Transverse colon (tissue), 4 donors: ENCODE data around the gene SERAC1. TPM values are rescaled to one million over a fixed set of nuclear protein-coding genes. Genes with fewer than 3 reads are reported as not detected.

Experiments
- DNase-seq: peaks from one replicate; pipeline ENCODE4 v3.0.0-alpha.2; 2019
- H3K27ac ChIP-seq, 4 donors: fragments of 200-600 bp; sonication (generic); 2 replicates each; pipeline ENCODE4 v1.5.1; 2016 to 2018; ENCODE audit warnings: inconsistent platforms in 4 of 4
- H3K27me3 ChIP-seq: fragments of 200-600 bp; sonication (generic); 2 replicates; pipeline ENCODE4 v1.5.1; 2017; ENCODE audit warnings: inconsistent platforms
- H3K36me3 ChIP-seq, 4 donors: fragments of 200-600 bp; sonication (generic); 2 replicates each; pipeline ENCODE4 v1.5.1; 2017 to 2019; ENCODE audit warnings: inconsistent platforms in 4 of 4
- H3K4me1 ChIP-seq, 4 donors: fragments of 200-600 bp; sonication (generic); 2 replicates each; pipeline ENCODE4 v1.5.1; 2017 to 2020; ENCODE audit warnings: inconsistent platforms in 4 of 4
- H3K4me3 ChIP-seq, 4 donors: fragments of 200-600 bp; sonication (generic); 1 replicate in 1 of 4; 2 replicates in 3 of 4; pipeline versions ENCODE4 v1.5.1 to v1.6.1; 2017 to 2019; ENCODE audit warnings: inconsistent platforms in 4 of 4
- H3K9me3 ChIP-seq, 2 donors: fragments of 200-600 bp; sonication (generic); 2 replicates each; pipeline ENCODE4 v1.5.1; 2017 to 2019; ENCODE audit warnings: inconsistent platforms in 2 of 2
- CTCF ChIP-seq, 5 experiments: fragments of 200-600 bp in 3 of 5; fragments of 450-650 bp in 2 of 5; sonication (generic) in 3 of 5; IDR thresholded peaks; 1 replicate in 2 of 5; 2 replicates in 3 of 5; pipeline ENCODE4 v1.5.1; 2016 to 2017; ENCODE audit warnings: antibody characterized with exemption in 5 of 5, inconsistent platforms in 3 of 5, mild to moderate bottlenecking in 2 of 5, moderate library complexity in 1 of 5
- EP300 ChIP-seq: sonication (generic); formaldehyde crosslinking; IDR thresholded peaks from one replicate; pipeline ENCODE4 v1.6.1; 2017; ENCODE audit warnings: antibody characterized with exemption, low read depth
- POLR2A ChIP-seq: fragments of 450-650 bp; IDR thresholded peaks from one replicate; pipeline ENCODE4 v1.6.1; 2016; ENCODE audit warnings: antibody characterized with exemption, mild to moderate bottlenecking, moderate library complexity
- POLR2AphosphoS5 ChIP-seq, 3 donors: sonication (generic); formaldehyde crosslinking; IDR thresholded peaks; one replicate each; pipeline ENCODE4 v1.6.1; 2016; ENCODE audit warnings: antibody characterized with exemption in 3 of 3
- WGBS, 2 donors: methylation state at CpG; one replicate each; pipeline ENCODE4 v1.1.5; 2018; ENCODE audit warnings: low coverage in 1 of 2; 5-methylcytosine and 5-hydroxymethylcytosine counted together
- in situ Hi-C, 4 donors: fragments of 200-750 bp; cut with MboI; loops; one replicate each; pipeline versions ENCODE4 v1.15.0 to v1.15.1; 2017; ENCODE audit warnings: low sequenced_read_pairs in 3 of 4, low pct_ligation_motif_present in 1 of 4, low pct_unique_long_range_greater_than_20kb in 1 of 4
- intact Hi-C: fragments of 100-400 bp; cut with DNase I; formaldehyde crosslinking; loops from one replicate; pipeline ENCODE4 v1.15.1; 2023; ENCODE audit warnings: low total_unique reads
- total RNA-seq, 4 donors: library from RNA; depleted of rRNA; stranded (reverse); fragments of >200 nt; gene quantifications; one replicate each; pipeline ENCODE4 v1.1.0, GENCODE V29; 2016

SERAC1 gene
- total RNA-seq, 4 donors from 2014 or later, result 9.8 to 125 (median 13.5) TPM

GRCh38 chr6:158115508-158115907 lies 52.6 kb downstream of the SERAC1 start:
- Histone ChIP-seq H3K9me3 (no peaks in the 10 kb centered on the region), H3K4me1 (no peaks in the 10 kb centered on the region), H3K4me3 (no peak overlapping the region), H3K27me3 (no peaks in the 10 kb centered on the region), H3K36me3 (no peaks in the 10 kb centered on the region), H3K27ac (no peak overlapping the region)
- intact Hi-C loops, result no loop called here
- 60 to 93% methylated on average over 1 to 6 of the region's 6 CpGs for WGBS, 2 donors
- in situ Hi-C loops, result no loop called here
- TF ChIP-seq POLR2AphosphoS5 (IDR thresholded peaks at IDR 0.05) (no peak), CTCF (IDR thresholded peaks at IDR 0.05) (no peak), POLR2A (no peak), EP300 (no peak)
- no peak for DNase-seq

GRCh38 chr6:158115102-158115501 lies 53.0 kb downstream of the SERAC1 start:
- Histone ChIP-seq H3K36me3 (no peaks in the 10 kb centered on the region), H3K4me3 (no peak overlapping the region), H3K4me1 (no peaks in the 10 kb centered on the region), H3K27ac (no peak overlapping the region), H3K27me3 (no peaks in the 10 kb centered on the region), H3K9me3 (no peaks in the 10 kb centered on the region)
- in situ Hi-C loops, result no loop called here
- 95% methylated on average over 4 of the region's 4 CpGs; no CpG with 5 or more reads in 1 of the 2 donors for WGBS, 2 donors
- no peak for TF ChIP-seq CTCF (IDR thresholded peaks at IDR 0.05)
- TF ChIP-seq POLR2AphosphoS5 (IDR thresholded peaks at IDR 0.05), result no peak
- TF ChIP-seq POLR2A, result no peak
- TF ChIP-seq EP300, result no peak
- no peak for DNase-seq
- intact Hi-C loops, result no loop called here

- H3K9me3 ChIP-seq, result no peaks in the 10 kb centered on the region
- TF ChIP-seq POLR2A (no peak), POLR2AphosphoS5 (IDR thresholded peaks at IDR 0.05) (no peak), EP300 (no peak), CTCF (IDR thresholded peaks at IDR 0.05) (no peak)
- H3K27me3 ChIP-seq, result no peaks in the 10 kb centered on the region
- no peaks in the 10 kb centered on the region for H3K4me1 ChIP-seq
- H3K27ac ChIP-seq, result no peak overlapping the region
- H3K36me3 ChIP-seq, result no peaks in the 10 kb centered on the region
- H3K4me3 ChIP-seq, result no peak overlapping the region
- in situ Hi-C loops (no loop called here), intact Hi-C loops (no loop called here)
- no peak for DNase-seq
These were observed 54.3 kb downstream of the SERAC1 start for GRCh38 chr6:158113802-158114201.

GRCh38 chr6:158111987-158112386 lies 56.1 kb downstream of the SERAC1 start:
- in situ Hi-C loops (no loop called here), intact Hi-C loops (no loop called here)
- Histone ChIP-seq H3K27me3 (no peaks in the 10 kb centered on the region), H3K4me1 (no peaks in the 10 kb centered on the region), H3K27ac (no peak overlapping the region), H3K36me3 (no peaks in the 10 kb centered on the region), H3K4me3 (no peak overlapping the region), H3K9me3 (no peaks in the 10 kb centered on the region)
- DNase-seq, result no peak
- TF ChIP-seq EP300, result no peak
- no peak for TF ChIP-seq CTCF (IDR thresholded peaks at IDR 0.05)
- no peak for TF ChIP-seq POLR2AphosphoS5 (IDR thresholded peaks at IDR 0.05)
- TF ChIP-seq POLR2A, result no peak
- 93% methylated on average over 5 of the region's 5 CpGs; no CpG with 5 or more reads in 1 of the 2 donors for WGBS, 2 donors
